NOMO-1 treated with DMSO at 0.1 percent for 48 hours (cell line): ENCODE measurements around the gene KAZN.

Source experiments
- DNase-seq: peaks from one replicate; lab custom pipeline; 2025; ENCODE audit not compliant: unreplicated experiment; lab: John Stamatoyannopoulos, UW

The KAZN gene

GRCh38 chr1:14946011-14946359, 347.5 kb downstream of the KAZN start:
- DNase-seq: no peak

DNA sequence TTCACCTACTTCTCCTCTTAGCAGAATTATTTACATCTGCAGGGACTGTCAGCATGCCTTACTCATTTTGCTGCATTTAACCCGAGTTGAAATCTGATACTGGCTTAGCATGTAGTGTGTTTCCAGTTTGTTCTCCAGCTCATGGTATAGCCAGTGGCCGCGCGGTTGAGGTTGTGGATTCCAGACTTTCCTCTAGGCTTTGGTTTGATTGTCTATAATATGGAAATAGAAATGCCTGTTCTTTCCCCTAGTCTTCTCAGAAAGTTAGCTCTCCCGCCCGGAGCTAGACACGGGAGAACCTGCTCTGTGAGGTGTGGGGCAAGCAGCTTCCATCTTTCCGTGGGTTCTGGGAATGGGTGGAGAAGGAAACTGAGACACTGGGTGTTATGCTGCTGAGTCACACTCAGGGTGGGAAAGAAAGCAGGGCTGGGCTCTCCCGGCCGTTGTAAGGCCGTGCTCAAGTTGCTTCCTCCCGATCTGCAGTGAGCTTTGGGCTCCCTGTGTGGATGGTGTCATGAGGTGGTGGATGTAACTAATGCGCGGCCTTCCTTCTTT, 348.3 kb downstream of the KAZN start:
- no peak for DNase-seq

- no peak for DNase-seq
Measured at GRCh38 chr1:14947421-14947820, 348.9 kb downstream of the KAZN start.

DNA sequence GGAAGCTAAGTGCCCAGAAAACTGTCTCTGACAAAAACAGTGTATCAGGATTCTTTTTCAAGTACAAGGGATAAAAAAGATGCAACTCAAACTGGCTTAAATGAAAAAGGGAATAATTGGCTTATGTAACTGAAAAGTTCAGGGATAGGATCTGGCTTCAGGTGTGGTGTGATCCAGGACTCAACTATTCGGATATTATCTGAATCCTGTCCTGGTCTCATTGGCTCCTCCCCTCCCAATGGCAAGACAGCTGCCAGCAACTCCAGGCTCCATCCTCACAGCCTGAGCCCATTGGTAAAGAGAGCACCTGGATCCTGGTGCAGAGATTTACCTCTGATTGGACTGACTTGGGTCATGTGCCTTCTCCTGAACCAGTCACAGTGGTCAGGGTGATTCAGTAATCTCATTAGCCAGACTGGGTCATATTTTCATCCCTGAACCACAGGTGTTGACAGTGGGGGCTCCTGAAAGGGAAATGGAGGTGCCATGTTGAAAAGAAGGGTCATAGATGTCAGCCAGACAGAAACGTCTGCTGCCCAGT, 349.7 kb downstream of the KAZN start:
- no peak for DNase-seq

DNA sequence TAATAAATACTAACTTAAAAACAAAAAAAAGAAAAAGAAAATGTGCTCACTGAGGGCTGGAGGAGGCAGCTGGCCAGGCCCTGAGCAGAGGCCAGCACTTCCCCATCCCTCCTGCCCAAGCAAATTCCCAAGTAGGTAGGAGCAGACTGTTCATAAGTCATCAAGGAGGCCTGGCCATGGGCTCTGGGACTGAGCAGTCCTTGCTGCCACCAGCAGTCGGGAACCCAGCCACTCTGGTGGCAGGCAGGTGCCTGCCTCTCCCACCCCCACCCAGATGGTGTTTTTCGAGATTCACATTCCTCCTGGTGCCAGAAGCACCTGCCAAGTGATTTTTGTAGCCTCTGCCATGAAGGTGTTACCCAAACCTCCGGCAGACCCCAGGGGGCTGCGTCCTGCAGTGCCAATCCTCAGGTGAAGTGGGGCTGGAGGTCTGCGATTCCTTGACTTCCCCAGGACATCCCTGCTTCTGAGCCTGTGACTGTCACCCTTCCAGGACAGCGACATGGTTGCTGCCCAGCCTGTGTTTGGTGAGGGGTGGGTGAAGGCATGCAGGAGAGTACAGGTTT, 350.9 kb downstream of the KAZN start:
- DNase-seq: no peak

DNA sequence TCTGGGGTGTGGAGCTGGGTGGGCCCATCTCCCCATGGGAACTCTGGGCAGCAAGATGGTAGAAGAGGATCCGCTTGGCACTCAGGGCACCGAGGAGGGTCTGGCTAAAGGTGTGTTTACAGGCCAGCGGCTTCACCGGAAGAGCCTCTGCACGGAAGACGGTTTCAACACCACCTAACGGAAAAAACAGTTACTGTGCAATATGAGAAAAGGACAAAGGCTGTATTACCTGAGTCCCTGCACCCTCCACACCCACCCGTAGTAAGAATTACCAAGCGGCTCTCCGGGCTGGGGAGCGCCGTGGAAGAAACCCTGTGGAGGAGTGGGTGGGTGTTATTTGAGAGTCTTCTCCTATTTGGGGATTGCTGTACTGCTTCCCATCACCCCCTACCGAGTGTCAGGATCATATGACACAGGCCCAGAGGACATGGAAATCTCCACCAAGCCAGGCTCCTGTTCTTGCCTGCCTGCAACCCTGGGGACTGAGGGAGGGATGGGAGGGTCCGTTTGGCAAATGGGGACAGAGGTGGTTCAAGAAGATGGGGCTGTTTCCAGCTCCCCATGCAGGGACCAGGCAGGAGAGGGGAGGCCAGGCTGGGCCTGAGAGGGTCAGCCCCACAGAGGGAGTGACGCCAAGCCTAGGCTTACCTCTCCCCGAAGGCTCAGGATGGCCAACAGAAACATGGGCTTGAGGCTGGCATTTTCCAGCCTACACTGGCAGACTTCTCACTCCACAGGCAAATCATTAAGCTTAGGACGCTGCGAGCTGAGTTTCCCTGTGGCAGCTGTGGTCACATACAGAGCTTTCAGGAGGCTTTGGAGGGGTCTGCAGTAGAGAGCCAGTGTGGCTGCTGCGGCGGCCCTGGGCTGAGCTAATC, 351.6 kb downstream of the KAZN start:
- no peak for DNase-seq

DNA sequence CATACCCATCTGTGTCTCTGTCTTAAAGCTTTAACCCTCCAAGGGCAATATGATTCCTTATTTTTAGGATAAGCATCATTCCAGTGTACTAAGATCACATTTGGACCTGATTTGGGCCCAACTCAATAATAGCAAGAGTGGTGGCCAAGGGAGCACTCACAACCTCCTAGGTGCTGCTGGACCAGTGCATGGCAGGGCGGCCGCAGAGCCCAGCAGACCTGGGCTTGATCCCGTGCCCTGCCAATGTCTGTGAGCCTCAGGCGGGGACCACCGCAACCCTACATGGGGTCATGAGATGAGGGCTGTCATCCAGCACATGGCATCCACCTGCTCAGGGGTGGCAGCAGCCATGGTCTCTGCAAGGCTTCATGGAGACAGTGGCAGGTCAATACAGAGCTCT, 353.3 kb downstream of the KAZN start:
- DNase-seq: no peak

- DNase-seq: no peak
Measured at GRCh38 chr1:14952626-14953314, 354.3 kb downstream of the KAZN start.

DNA sequence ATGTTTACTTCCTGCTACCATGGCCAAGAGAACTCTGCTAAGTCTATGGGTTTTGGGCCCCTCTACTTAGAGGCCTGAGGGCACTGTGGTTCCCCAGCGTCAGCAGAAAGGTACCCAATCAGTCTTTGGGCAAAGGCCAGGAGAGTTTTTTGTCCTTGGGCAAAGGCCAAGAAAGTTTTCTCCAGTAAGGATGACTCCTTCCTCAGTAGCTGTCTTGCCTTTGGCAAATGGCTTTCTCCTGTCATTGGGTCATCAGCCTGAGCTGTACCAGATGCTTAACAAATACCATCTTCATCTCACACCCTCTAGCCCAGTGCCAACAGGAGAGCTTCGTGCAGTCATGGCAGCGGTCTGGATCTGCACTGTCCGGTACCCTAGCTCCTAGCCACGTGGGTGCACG, 355.7 kb downstream of the KAZN start:
- no peak for DNase-seq

- no peak for DNase-seq
Measured at GRCh38 chr1:14954930-14955329, 356.4 kb downstream of the KAZN start.

- no peak for DNase-seq
Measured at GRCh38 chr1:14955402-14955801, 356.9 kb downstream of the KAZN start.

DNA sequence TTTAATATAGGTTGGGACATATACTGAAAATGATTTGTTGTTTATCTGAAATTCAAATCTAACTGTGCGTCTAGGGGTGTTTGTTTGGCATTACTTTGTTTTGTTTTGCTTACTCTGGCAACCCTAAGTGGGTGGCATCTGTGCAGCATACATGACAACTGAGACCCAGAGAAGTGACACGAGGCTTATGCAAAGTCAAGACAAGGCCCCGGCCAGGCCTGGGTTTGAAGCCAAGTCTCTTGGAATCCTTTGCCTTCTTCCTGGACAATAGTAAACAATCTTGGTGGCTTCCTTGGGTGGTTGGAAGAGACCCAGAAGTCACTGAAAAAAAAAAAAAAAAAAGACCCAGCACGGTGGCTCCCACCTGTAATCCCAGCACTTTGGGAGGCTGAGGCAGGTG, 357.5 kb downstream of the KAZN start:
- no peak for DNase-seq

- DNase-seq: no peak
Measured at GRCh38 chr1:14956579-14957195, 358.2 kb downstream of the KAZN start.

DNA sequence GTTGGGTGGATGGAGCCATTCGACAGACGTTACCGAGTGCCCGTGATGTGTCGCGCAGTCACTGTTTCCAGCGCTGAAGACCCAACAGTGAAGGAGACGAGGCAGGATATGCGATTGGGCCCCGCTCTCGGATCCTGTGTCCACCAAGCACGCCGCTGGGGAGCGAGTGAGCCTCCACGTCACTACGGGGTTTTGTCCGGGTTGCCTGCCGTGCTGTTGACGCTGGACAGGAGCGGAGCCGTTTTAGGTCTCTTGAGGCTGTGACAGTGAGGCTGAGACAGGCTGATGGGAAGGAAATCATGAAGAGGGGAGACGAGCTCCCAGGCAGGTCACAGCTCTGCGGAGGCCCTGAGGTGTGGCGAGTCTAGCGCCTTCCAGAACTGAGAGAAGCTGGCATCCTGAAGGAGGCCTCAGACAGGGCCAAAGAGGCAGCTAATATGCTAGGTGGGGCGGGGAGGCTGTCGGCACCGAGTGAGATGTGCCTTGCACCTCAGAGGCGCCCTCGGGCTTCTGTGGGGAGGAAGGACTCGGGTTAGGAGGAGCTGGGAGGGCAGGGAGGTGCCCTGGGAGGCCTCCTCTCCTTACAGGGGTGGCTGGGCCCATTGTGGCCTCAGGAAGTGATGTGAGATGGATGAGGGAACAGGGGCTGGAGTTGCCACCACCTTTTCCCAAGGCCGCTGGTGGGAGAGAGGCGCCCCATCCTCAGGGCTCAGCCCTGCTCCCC, 359.1 kb downstream of the KAZN start:
- DNase-seq: no peak

DNA sequence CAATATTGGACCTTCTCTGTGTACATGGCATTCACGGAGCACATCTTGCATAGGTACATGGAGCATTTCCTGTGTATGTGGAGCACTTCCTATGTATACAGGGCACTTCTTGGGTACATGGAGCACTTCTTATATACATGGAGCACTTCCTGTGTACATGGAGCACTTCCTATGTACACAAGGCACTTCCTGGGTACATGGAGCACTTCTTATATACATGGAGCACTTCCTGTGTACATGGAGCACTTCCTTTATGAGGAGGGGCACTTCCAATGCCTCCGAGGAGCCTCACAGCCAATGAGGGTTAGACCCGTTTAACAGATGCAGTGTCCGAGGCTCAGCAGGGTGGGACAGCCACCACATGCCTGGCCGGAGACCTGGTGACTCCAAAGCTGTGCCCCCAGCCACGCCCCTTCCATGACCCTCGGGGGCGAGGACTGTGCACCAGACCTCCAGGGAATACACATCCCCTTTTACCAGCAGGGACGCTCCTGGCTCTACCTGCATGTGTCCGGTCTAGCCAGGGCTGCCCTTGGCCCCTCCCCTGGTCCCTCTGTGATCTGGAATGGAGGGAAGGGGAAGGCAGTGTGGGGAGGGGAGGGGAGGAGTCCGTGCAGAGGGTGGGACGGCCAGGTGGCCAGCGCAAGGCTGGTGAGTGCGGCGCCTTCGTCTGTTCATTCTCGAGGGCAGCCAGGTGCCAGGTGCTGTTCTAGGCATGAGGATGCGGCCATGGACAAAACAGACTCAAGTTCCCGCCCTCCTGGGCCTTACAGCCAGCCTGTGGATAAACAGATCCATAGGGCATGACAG, 360.0 kb downstream of the KAZN start:
- DNase-seq: no peak

- no peak for DNase-seq
Measured at GRCh38 chr1:14959059-14959694, 360.7 kb downstream of the KAZN start.

- DNase-seq: no peak
Measured at GRCh38 chr1:14961661-14962267, 363.3 kb downstream of the KAZN start.

DNA sequence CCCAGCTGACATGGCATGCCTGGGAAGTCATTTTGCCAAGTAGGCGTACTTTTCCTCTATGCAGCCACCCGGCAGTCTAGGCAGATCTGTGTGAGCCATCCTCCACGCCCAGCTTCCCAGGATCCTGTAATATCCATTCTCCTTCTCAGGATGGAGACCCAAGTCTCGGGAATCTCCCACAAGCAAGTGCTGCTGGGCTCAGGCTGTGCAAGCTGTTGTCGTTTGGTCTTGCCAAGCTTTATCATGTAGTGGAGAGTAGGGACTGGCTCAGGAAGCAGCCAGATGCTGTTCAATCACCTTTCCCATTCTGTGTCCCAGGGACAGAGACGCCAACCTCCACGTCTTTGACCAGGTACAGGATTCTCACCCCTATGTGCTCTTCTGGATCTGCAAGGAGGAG, 363.9 kb downstream of the KAZN start:
- DNase-seq: no peak
